Upper lobe of left lung (tissue), 4 donors: ENCODE data around the gene ANKRD1.

ENCODE experiments used
- EP300 ChIP-seq, 4 donors: sonication (generic); formaldehyde crosslinking; IDR thresholded peaks; one replicate each; pipeline ENCODE4 v1.5.1; 2017; ENCODE audit warnings: antibody characterized with exemption in 4 of 4, control low read depth in 2 of 4
- POLR2A ChIP-seq, 4 donors: fragments of 450-650 bp; IDR thresholded peaks; one replicate each; pipeline ENCODE4 v1.5.1; 2016 to 2017; ENCODE audit warnings: antibody characterized with exemption in 4 of 4, mild to moderate bottlenecking in 2 of 4
- POLR2AphosphoS5 ChIP-seq, 2 donors: sonication (generic); formaldehyde crosslinking; IDR thresholded peaks; one replicate each; pipeline ENCODE4 v1.5.1; 2017; ENCODE audit warnings: antibody characterized with exemption in 2 of 2
- TF ChIP-seq, protein P1 (sequence below), 6 experiments: fragments of 450-650 bp in 4 of 6; fragments of 200-600 bp in 2 of 6; sonication (generic) in 2 of 6; IDR thresholded peaks; one replicate each; pipeline ENCODE4 v1.5.1; 2016 to 2019; ENCODE audit warnings: antibody characterized with exemption in 6 of 6

DNA sequence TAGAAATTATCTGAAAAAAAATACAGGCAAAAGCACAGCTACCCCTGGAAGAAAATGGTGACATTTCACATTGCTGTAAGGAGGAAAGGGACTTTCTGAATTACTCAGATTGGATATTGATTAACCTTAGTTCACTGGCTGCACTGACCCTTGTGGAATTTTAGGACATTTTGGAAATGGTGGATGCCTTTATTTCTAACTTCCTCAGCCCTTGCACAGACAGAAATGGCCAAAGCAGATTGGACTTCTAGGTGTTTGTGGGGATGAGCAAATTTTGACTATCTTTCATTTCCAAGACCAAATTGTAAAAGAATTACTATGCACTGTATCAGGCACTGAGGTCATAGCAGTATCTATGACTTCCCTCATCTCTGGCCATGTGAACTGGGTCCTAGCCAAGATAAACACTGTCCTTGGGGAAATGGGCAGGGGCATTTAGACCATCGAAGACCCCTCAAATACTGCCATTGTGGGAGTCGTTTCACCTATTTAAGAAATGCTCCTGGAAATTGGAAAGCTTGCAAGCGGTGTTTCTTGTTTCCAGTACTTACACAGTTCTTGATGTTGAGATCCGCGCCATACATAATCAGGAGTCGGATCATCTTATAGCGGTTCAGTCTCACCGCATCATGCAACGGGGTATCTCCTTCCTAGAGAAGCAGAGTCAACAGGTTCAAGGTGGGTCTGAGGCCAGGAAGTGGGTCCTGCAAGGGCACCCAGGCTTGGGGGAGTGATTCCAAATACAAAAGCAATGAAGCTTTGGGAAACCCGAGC lies 5.7 kb downstream of the ANKRD1 start:
- TF ChIP-seq, protein P1, sequence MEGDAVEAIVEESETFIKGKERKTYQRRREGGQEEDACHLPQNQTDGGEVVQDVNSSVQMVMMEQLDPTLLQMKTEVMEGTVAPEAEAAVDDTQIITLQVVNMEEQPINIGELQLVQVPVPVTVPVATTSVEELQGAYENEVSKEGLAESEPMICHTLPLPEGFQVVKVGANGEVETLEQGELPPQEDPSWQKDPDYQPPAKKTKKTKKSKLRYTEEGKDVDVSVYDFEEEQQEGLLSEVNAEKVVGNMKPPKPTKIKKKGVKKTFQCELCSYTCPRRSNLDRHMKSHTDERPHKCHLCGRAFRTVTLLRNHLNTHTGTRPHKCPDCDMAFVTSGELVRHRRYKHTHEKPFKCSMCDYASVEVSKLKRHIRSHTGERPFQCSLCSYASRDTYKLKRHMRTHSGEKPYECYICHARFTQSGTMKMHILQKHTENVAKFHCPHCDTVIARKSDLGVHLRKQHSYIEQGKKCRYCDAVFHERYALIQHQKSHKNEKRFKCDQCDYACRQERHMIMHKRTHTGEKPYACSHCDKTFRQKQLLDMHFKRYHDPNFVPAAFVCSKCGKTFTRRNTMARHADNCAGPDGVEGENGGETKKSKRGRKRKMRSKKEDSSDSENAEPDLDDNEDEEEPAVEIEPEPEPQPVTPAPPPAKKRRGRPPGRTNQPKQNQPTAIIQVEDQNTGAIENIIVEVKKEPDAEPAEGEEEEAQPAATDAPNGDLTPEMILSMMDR (IDR thresholded peaks at IDR 0.05): no peak
- TF ChIP-seq POLR2AphosphoS5 (IDR thresholded peaks at IDR 0.05): no peak
- no peak for TF ChIP-seq POLR2A (IDR thresholded peaks at IDR 0.05)
- TF ChIP-seq EP300 (IDR thresholded peaks at IDR 0.05): no peak
